ENCODE data around the gene ALKBH3. TPM values are rescaled to one million over a fixed set of nuclear protein-coding genes. Genes with fewer than 3 reads are reported as not detected.

ALKBH3 gene
- total and polyA plus RNA-seq, 2 donors (not counting 3 experiments of a cell fraction or from before 2014, with no cell fraction given) = 28.0 to 34.7 TPM

DNA sequence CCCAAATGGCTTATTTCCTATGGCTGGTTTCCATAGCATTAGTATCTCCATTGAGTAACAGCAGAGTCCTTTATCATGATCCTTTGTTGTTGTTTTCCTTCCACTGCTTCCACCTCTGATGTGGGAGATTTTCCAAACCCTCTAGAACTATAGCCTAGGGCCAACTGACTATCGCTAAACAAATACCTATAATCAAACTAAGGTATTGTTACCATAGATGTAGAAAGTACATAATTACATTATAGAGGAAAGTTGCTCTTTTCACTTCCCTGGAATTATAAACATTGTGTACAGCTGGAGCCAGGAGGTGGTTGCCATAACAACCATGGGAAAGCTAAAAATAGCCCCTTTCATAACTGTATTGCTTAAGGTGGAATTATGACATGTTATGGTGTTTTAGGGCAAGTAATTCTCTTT is 47.0 kb upstream of the ALKBH3 start:
- Histone ChIP-seq H3K27ac (ENCODE audit: insufficient read depth, low read depth, low read length) (no peak overlapping the region), H2AFZ (ENCODE audit: low read depth, low read length) (no peak overlapping the region), H3K9ac (replicated peaks; ENCODE audit: extremely low read depth, insufficient read depth, low read length) (no peak overlapping the region), H3K27me3 (ENCODE audit: control insufficient read depth in 2 of 2, insufficient read depth in 2 of 2, low read length in 2 of 2) (no peaks in the 10 kb centered on the region), H3K79me2 (ENCODE audit: control insufficient read depth, insufficient read depth, low read length) (no peaks in the 10 kb centered on the region), H3K4me1 (ENCODE audit: control insufficient read depth, extremely low read depth, insufficient read depth, low read length) (peaks cover 15% of the 10 kb centered on the region), H3K4me3 (replicated peaks in 1 of 3; ENCODE audit: insufficient read depth in 1 of 3, low read depth in 1 of 3, low read length in 3 of 3) (no peak overlapping the region), H4K20me1 (replicated peaks; ENCODE audit: control insufficient read depth, extremely low read depth, insufficient read depth, low read length) (no peaks in the 10 kb centered on the region), H3K36me3 (ENCODE audit: control insufficient read depth in 2 of 2, extremely low read depth in 1 of 2, insufficient read depth in 2 of 2, low read length in 2 of 2) (peaks cover 3% of the 10 kb centered on the region in 2 experiments), H3K9me1 (replicated peaks; ENCODE audit: control insufficient read depth, extremely low read depth, insufficient read depth, low read length) (no peaks in the 10 kb centered on the region), H3K9me3 (replicated peaks; ENCODE audit: control insufficient read depth, insufficient read depth, low read length) (no peaks in the 10 kb centered on the region), H3K4me2 (ENCODE audit: insufficient read depth, low read length) (no peak overlapping the region)
- ChIA-PET POLR2A (no interaction called here), CTCF (interaction anchor here (1.2 to 6.7 kb wide), 2 partner anchors 8 to 16 kb away, joined by 3 to 55 read pairs; no protein-coding TSS in a partner anchor)
- BruUV-seq (replicated peaks) = no TSS peak
- dilution Hi-C loops (cut with MboI; ENCODE audit: extremely low pct_ligation_motif_present, low sequenced_read_pairs) (no loop called here), intact Hi-C loops (cut with micrococcal nuclease) (no loop called here)
- DNase-seq (ENCODE audit: low read depth, low spot score) = peak; percentile 64
- TF ChIP-seq FOS (IDR thresholded peaks at IDR 0.05; ENCODE audit: borderline replicate concordance, insufficient read depth, low read length) (no peak), POLR2AphosphoS5 (IDR thresholded peaks at IDR 0.05; ENCODE audit: insufficient read depth, low read depth, low read length) (no peak), MYC (IDR thresholded peaks at IDR 0.05; ENCODE audit: low read depth, low read length) (no peak), GATA2 (IDR thresholded peaks at IDR 0.05; ENCODE audit: insufficient read depth, insufficient read length, low read depth, low read length) (no peak), POLR2A (IDR thresholded peaks at IDR 0.05; ENCODE audit: low read depth, low read length) (no peak), JUN (IDR thresholded peaks at IDR 0.05; ENCODE audit: borderline replicate concordance, insufficient read depth, insufficient read length, low read depth) (no peak), EZH2 (IDR thresholded peaks at IDR 0.05; ENCODE audit: borderline replicate concordance, low read depth, low read length, severe bottlenecking) (no peak)
- TF ChIP-seq, protein P1, sequence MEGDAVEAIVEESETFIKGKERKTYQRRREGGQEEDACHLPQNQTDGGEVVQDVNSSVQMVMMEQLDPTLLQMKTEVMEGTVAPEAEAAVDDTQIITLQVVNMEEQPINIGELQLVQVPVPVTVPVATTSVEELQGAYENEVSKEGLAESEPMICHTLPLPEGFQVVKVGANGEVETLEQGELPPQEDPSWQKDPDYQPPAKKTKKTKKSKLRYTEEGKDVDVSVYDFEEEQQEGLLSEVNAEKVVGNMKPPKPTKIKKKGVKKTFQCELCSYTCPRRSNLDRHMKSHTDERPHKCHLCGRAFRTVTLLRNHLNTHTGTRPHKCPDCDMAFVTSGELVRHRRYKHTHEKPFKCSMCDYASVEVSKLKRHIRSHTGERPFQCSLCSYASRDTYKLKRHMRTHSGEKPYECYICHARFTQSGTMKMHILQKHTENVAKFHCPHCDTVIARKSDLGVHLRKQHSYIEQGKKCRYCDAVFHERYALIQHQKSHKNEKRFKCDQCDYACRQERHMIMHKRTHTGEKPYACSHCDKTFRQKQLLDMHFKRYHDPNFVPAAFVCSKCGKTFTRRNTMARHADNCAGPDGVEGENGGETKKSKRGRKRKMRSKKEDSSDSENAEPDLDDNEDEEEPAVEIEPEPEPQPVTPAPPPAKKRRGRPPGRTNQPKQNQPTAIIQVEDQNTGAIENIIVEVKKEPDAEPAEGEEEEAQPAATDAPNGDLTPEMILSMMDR (IDR thresholded peaks at IDR 0.05; ENCODE audit: extremely low read depth in 1 of 2, insufficient read depth in 1 of 2, low read depth in 1 of 2, low read length in 2 of 2) = no peak
- TF ChIP-seq, protein P2, sequence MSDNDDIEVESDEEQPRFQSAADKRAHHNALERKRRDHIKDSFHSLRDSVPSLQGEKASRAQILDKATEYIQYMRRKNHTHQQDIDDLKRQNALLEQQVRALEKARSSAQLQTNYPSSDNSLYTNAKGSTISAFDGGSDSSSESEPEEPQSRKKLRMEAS (IDR thresholded peaks at IDR 0.05; ENCODE audit: insufficient read depth, insufficient read length) = no peak
- no peak for FAIRE-seq

All from endothelial cell of umbilical vein (primary cell).